Measurements from ENCODE around the gene NAGA.

The NAGA gene

GRCh38 chr22:42064629-42065028, 6.0 kb downstream of the NAGA start:
- Histone ChIP-seq H3F3A (ENCODE audit: insufficient read depth) (no peaks in the 10 kb centered on the region), H3K4me2 (ENCODE audit: low read depth, low read length, poor library complexity, severe bottlenecking) (no peak overlapping the region), H3K9ac (ENCODE audit: low read length) (no peak overlapping the region), H3K79me2 (ENCODE audit: insufficient read depth, low read length) (no peaks in the 10 kb centered on the region), H4K20me1 (ENCODE audit: low read depth, low read length) (no peaks in the 10 kb centered on the region), H3K36me3 (ENCODE audit: low read length) (no peaks in the 10 kb centered on the region), H2AFZ (ENCODE audit: low read depth, low read length, severe bottlenecking) (no peak overlapping the region), H3K9me2 (replicated peaks; ENCODE audit: insufficient read depth, low read length) (no peaks in the 10 kb centered on the region), H3K9me3 (ENCODE audit: insufficient read depth, low read length) (no peaks in the 10 kb centered on the region), H3K27ac (ENCODE audit: low read depth, low read length) (no peak overlapping the region), H3K4me3 (ENCODE audit: insufficient read depth, low read length, poor library complexity, severe bottlenecking) (no peak overlapping the region), H3K27me3 (ENCODE audit: low read length) (no peaks in the 10 kb centered on the region)
- TF ChIP-seq, protein P1, sequence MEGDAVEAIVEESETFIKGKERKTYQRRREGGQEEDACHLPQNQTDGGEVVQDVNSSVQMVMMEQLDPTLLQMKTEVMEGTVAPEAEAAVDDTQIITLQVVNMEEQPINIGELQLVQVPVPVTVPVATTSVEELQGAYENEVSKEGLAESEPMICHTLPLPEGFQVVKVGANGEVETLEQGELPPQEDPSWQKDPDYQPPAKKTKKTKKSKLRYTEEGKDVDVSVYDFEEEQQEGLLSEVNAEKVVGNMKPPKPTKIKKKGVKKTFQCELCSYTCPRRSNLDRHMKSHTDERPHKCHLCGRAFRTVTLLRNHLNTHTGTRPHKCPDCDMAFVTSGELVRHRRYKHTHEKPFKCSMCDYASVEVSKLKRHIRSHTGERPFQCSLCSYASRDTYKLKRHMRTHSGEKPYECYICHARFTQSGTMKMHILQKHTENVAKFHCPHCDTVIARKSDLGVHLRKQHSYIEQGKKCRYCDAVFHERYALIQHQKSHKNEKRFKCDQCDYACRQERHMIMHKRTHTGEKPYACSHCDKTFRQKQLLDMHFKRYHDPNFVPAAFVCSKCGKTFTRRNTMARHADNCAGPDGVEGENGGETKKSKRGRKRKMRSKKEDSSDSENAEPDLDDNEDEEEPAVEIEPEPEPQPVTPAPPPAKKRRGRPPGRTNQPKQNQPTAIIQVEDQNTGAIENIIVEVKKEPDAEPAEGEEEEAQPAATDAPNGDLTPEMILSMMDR (IDR thresholded peaks at IDR 0.05; ENCODE audit: insufficient read depth, low read length, poor library complexity, severe bottlenecking): no peak
- no peak for TF ChIP-seq EZH2phosphoT487 (conservative IDR thresholded peaks at IDR 0.05; ENCODE audit: low read length)

DNA sequence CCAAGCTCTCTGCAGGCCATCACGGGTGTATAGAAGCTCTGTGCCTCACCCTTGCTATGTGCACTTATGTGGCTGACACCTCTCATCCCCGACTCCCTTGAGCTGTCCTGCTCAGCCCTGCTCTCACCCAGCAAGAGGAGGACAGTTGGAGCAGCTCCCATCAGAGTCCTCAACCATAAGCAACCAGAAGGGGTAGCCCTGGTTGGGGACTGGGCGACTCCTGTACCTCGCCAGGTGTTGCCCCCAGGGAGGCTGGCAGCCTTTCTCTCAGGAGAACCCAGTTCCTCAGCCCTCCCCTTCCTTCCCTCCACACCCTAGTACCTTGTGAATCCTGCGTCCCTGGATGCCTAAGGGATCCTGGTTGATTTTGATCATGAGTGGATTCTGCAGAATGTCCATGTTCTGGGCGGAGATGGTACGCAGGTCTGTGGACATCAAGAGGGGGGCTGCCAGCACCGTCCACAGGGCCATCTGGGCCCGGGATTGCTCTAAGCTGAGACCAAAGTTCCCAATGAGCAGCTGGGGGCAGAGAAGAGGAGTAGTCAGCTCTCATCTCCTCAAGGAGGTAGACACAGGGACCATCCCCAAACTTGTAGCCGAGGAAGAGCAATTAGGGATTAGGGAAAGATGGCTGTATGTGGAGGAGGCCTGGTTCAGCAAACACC, 8.0 kb downstream of the NAGA start:
- Histone ChIP-seq H3K36me3 (ENCODE audit: low read length) (peaks cover 4% of the 10 kb centered on the region), H3K27me3 (ENCODE audit: low read length) (no peaks in the 10 kb centered on the region), H2AFZ (ENCODE audit: low read depth, low read length, severe bottlenecking) (no peak overlapping the region), H3F3A (ENCODE audit: insufficient read depth) (no peaks in the 10 kb centered on the region), H3K4me2 (ENCODE audit: low read depth, low read length, poor library complexity, severe bottlenecking) (no peak overlapping the region), H3K9ac (ENCODE audit: low read length) (no peak overlapping the region), H3K4me3 (ENCODE audit: insufficient read depth, low read length, poor library complexity, severe bottlenecking) (no peak overlapping the region), H3K9me3 (ENCODE audit: insufficient read depth, low read length) (no peaks in the 10 kb centered on the region), H4K20me1 (ENCODE audit: low read depth, low read length) (no peaks in the 10 kb centered on the region), H3K79me2 (ENCODE audit: insufficient read depth, low read length) (no peaks in the 10 kb centered on the region), H3K9me2 (replicated peaks; ENCODE audit: insufficient read depth, low read length) (no peaks in the 10 kb centered on the region), H3K27ac (ENCODE audit: low read depth, low read length) (no peak overlapping the region)
- no peak for TF ChIP-seq EZH2phosphoT487 (conservative IDR thresholded peaks at IDR 0.05; ENCODE audit: low read length)
- TF ChIP-seq, protein P1 (IDR thresholded peaks at IDR 0.05; ENCODE audit: insufficient read depth, low read length, poor library complexity, severe bottlenecking): no peak

- Histone ChIP-seq H3K9me3 (ENCODE audit: insufficient read depth, low read length) (peaks cover 10% of the 10 kb centered on the region; the same call in 1 of the 2 replicates), H3K27me3 (ENCODE audit: low read length) (no peaks in the 10 kb centered on the region), H3K79me2 (ENCODE audit: insufficient read depth, low read length) (no peaks in the 10 kb centered on the region), H3K4me2 (ENCODE audit: low read depth, low read length, poor library complexity, severe bottlenecking) (no peak overlapping the region), H3F3A (ENCODE audit: insufficient read depth) (no peaks in the 10 kb centered on the region), H2AFZ (ENCODE audit: low read depth, low read length, severe bottlenecking) (no peak overlapping the region), H3K9me2 (replicated peaks; ENCODE audit: insufficient read depth, low read length) (no peaks in the 10 kb centered on the region), H4K20me1 (ENCODE audit: low read depth, low read length) (no peaks in the 10 kb centered on the region), H3K4me3 (ENCODE audit: insufficient read depth, low read length, poor library complexity, severe bottlenecking) (no peak overlapping the region), H3K9ac (ENCODE audit: low read length) (no peak overlapping the region), H3K36me3 (ENCODE audit: low read length) (peaks cover 10% of the 10 kb centered on the region), H3K27ac (ENCODE audit: low read depth, low read length) (no peak overlapping the region)
- TF ChIP-seq, protein P1 (IDR thresholded peaks at IDR 0.05; ENCODE audit: insufficient read depth, low read length, poor library complexity, severe bottlenecking): no peak
These were observed 9.6 kb downstream of the NAGA start for GRCh38 chr22:42061041-42061440.
